ENCODE data around the gene NR2F1.

DNA sequence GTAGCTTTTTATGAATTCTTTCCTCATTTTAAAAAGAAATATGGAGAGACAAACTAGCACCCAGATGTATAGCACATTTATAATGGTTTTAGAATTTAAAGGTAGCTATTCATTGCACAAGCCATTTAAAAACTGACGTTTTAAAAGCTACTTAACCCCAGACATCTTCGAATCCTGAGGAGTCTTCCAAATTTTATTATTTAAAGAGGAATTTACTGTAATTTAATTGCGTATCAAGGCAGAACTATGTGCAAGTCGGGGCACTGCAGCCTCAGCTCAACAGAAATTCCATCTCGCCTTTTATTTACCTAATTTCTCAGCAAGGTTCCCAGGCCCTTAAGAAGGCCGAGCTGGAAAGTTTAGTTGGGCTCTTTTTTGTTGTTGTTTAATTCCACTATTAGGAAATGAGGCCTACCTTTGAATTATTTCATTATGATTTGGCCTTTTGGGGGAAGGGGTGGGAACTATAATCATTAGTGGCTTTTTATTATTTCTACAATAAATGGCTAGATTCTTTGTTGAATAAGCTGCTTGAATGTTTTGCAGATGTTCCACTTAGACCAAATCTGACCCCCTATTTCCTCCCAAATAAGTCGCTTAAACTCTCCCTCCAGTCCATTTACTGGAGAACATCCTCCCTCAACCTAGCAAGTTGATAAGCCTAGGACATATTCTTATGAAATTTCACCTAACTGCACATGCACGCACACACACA is 20.2 kb downstream of the NR2F1 start:
- TF ChIP-seq TAF1 (IDR thresholded peaks at IDR 0.05; ENCODE audit: low read depth, low read length) (no peak), POLR2A (IDR thresholded peaks at IDR 0.05; ENCODE audit: low read depth, low read length) (no peak), SPI1 (IDR thresholded peaks at IDR 0.05; ENCODE audit: low read depth, low read length) (no peak), POLR2AphosphoS5 (IDR thresholded peaks at IDR 0.05; ENCODE audit: low read depth, low read length) (no peak)
